Fibroblast of lung (primary cell): ENCODE measurements around the gene PPP1R11. TPM values are rescaled to one million over a fixed set of nuclear protein-coding genes. Genes with fewer than 3 reads are reported as not detected.

Experiments
- DNase-seq, 2 donors: peaks; one replicate each; pipeline versions ENCODE4 v3.0.0 to v3.0.0-alpha.2; 2010; ENCODE audit warnings: low read depth in 2 of 2
- H2AFZ ChIP-seq: 2 replicates; pipeline ENCODE4 v1.5.1; 2012; ENCODE audit warnings: low read length, control low read depth, inconsistent platforms
- H3K27ac ChIP-seq: 2 replicates; pipeline ENCODE4 v1.5.1; 2011; ENCODE audit warnings: low read length, control low read depth; ENCODE audit not compliant: insufficient read depth
- H3K27me3 ChIP-seq: 2 replicates; pipeline ENCODE4 v1.5.1; 2011; ENCODE audit warnings: mild to moderate bottlenecking, low read length; ENCODE audit not compliant: control insufficient read depth, insufficient read depth
- H3K36me3 ChIP-seq: 2 replicates; pipeline ENCODE4 v1.5.1; 2011; ENCODE audit warnings: low read length; ENCODE audit not compliant: control insufficient read depth, insufficient read depth
- H3K4me1 ChIP-seq: 2 replicates; pipeline ENCODE4 v1.5.1; 2011; ENCODE audit warnings: low read length; ENCODE audit not compliant: control insufficient read depth, insufficient read depth; ENCODE audit errors: extremely low read depth
- H3K4me2 ChIP-seq: 2 replicates; pipeline ENCODE4 v1.5.1; 2011; ENCODE audit warnings: low read length, control low read depth; ENCODE audit not compliant: insufficient read depth; ENCODE audit errors: extremely low read depth
- H3K4me3 ChIP-seq, 4 experiments: fragments of 200-600 bp in 1 of 4; sonication (generic) in 1 of 4; replicated peaks in 1 of 4; 2 replicates each; pipeline ENCODE4 v1.5.1; 2011 to 2016; ENCODE audit warnings: low read length in 4 of 4, low read depth in 3 of 4, mild to moderate bottlenecking in 3 of 4, control low read depth in 2 of 4, inconsistent platforms in 1 of 4, mixed read lengths in 1 of 4; ENCODE audit not compliant: insufficient read depth in 1 of 4; ENCODE audit errors: control extremely low read depth in 1 of 4
- H3K79me2 ChIP-seq: 2 replicates; pipeline ENCODE4 v1.5.1; 2012; ENCODE audit warnings: mild to moderate bottlenecking, low read length, inconsistent platforms; ENCODE audit not compliant: control insufficient read depth, insufficient read depth
- H3K9ac ChIP-seq: 2 replicates; pipeline ENCODE4 v1.5.1; 2011; ENCODE audit warnings: mild to moderate bottlenecking, low read length, control low read depth; ENCODE audit not compliant: insufficient read depth
- H3K9me3 ChIP-seq: 2 replicates; pipeline ENCODE4 v1.5.1; 2012; ENCODE audit warnings: low read depth, low read length; ENCODE audit not compliant: control insufficient read depth, insufficient read depth
- H4K20me1 ChIP-seq: 2 replicates; pipeline ENCODE4 v1.5.1; 2011; ENCODE audit warnings: low read length; ENCODE audit not compliant: control insufficient read depth, insufficient read depth; ENCODE audit errors: extremely low read depth
- EZH2 ChIP-seq: IDR thresholded peaks from 2 replicates; pipeline ENCODE4 v1.5.1; 2012; ENCODE audit warnings: low read length, control low read depth, mild to moderate bottlenecking; ENCODE audit errors: missing control alignments
- polyA plus RNA-seq, 2 donors: library from polyadenylated mRNA; depleted of rRNA in 1 of 2; stranded (reverse) in 1 of 2; unstranded in 1 of 2; fragments of >200 nt; gene quantifications; 2 replicates each; pipeline ENCODE4 v1.2.1, GENCODE V29; 2011 to 2012; ENCODE audit warnings: missing spikeins in 1 of 2
- total RNA-seq: library from RNA; depleted of rRNA; stranded (reverse); fragments of >200 nt; gene quantifications from 2 replicates; pipeline ENCODE4 v1.2.1, GENCODE V29; 2014
- TF ChIP-seq, protein P1 (sequence below), 2 donors: IDR thresholded peaks in 1 of 2; conservative IDR thresholded peaks in 1 of 2; 1 replicate in 1 of 2; 2 replicates in 1 of 2; pipeline ENCODE4 v1.5.1; 2011 to 2012; ENCODE audit warnings: low read length in 2 of 2, control low read depth in 1 of 2, inconsistent platforms in 1 of 2, low read depth in 1 of 2, mild to moderate bottlenecking in 1 of 2

The PPP1R11 gene
- total and polyA plus RNA-seq, 2 donors (not counting 1 experiment from before 2014, with no cell fraction given), result 16.8 to 53.6 TPM

DNA sequence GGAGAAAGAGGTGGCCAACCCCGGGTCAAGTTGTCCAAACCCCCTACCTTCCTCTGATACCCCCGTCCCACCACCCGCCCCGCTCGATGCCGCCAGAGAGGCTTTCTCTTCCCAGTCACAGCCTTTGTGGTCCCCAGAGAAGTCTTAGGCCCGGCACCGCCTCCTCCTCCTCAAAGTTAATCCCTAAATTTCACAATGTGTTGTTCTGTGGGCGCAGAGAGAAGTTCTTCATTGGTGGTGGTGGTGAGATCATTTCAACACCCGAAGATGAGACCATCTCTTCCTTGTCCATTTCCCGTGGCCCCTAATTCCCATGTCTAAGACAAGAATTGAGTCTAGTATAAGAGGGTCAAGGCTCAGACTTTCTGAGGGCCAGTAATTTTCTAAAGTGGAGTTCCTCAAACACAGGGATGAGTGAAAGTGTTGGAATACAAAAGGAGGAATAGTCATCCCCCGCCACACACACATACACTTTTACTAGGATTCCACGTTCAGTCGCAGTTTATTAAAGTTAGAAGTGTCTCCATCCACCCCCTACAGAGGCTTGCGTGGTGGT, 35.5 kb downstream of the PPP1R11 start:
- no peaks in the 10 kb centered on the region for H4K20me1 ChIP-seq
- peak in 1 of 2 donors; percentile 21 for DNase-seq
- no peak overlapping the region for H3K27ac ChIP-seq
- TF ChIP-seq, protein P1, sequence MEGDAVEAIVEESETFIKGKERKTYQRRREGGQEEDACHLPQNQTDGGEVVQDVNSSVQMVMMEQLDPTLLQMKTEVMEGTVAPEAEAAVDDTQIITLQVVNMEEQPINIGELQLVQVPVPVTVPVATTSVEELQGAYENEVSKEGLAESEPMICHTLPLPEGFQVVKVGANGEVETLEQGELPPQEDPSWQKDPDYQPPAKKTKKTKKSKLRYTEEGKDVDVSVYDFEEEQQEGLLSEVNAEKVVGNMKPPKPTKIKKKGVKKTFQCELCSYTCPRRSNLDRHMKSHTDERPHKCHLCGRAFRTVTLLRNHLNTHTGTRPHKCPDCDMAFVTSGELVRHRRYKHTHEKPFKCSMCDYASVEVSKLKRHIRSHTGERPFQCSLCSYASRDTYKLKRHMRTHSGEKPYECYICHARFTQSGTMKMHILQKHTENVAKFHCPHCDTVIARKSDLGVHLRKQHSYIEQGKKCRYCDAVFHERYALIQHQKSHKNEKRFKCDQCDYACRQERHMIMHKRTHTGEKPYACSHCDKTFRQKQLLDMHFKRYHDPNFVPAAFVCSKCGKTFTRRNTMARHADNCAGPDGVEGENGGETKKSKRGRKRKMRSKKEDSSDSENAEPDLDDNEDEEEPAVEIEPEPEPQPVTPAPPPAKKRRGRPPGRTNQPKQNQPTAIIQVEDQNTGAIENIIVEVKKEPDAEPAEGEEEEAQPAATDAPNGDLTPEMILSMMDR (conservative IDR thresholded peaks at IDR 0.05 in 1 of 2, IDR thresholded peaks at IDR 0.05 in 1 of 2; ENCODE audit: low read depth in 1 of 2, low read length in 2 of 2), result no peak
- TF ChIP-seq EZH2, result no peak
- H3K27me3 ChIP-seq, result peaks cover 30% of the 10 kb centered on the region
- no peaks in the 10 kb centered on the region for H3K36me3 ChIP-seq
- peaks cover 3% of the 10 kb centered on the region for H3K4me1 ChIP-seq
- H3K4me3 ChIP-seq, result peak overlapping the region in 2 of 4 experiments; percentile 26 to 42
- peak overlapping the region; percentile 85 for H2AFZ ChIP-seq
- no peaks in the 10 kb centered on the region for H3K9me3 ChIP-seq
- no peak overlapping the region for H3K9ac ChIP-seq
- no peaks in the 10 kb centered on the region for H3K79me2 ChIP-seq
- peak overlapping the region; percentile 21 for H3K4me2 ChIP-seq

DNA sequence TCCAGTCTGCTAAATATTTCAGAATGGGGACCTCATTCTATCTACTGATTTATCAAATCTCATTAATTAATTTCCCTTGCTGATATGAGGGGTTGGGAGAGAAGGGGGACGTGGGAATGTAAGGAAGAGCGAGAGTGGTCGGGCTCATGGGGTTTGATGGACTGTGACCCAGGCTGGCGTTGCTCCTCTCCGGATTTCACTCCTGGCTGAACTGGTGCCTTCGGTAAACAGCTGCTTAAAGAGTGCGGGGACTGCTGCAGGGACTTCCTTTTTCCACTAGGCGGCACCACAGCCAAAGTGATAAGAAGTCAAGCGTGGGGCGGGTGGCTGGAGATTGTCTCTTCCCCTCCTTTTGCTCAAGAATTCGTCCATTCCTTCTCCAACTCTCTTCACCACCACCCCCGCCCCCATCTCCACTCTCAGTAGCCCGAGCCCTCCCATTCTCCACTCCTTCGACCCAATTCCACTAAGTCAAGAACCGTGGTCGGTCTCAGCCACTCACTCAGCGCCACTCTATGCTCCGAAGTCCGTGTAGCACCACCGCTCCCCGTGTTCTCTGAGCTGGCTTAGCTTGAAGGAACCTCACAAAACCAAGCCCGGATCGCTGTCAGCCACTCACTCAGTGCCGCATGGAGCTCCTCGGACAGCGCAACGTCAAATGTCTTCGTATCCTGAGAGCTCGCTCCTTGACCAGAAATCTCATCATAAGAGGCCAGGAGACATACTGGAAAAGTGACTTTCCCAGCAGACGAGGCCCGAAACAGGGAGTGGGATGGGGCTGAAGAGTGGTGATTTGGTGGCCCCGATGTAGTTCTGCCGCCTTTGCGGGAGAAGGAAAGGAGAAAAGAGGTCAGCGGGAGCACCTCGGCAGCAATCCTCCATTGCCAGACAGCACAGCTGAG, 36.2 kb downstream of the PPP1R11 start:
- H3K79me2 ChIP-seq, result no peaks in the 10 kb centered on the region
- peaks cover 25% of the 10 kb centered on the region for H3K27me3 ChIP-seq
- H3K4me1 ChIP-seq, result peaks cover 3% of the 10 kb centered on the region
- no peak overlapping the region for H3K9ac ChIP-seq
- peak overlapping the region; percentile 73 for H2AFZ ChIP-seq
- H3K27ac ChIP-seq, result no peak overlapping the region
- H3K4me2 ChIP-seq, result peak overlapping the region; percentile 91
- DNase-seq, result peak; percentile 71 to 84
- TF ChIP-seq, protein P1 (conservative IDR thresholded peaks at IDR 0.05 in 1 of 2, IDR thresholded peaks at IDR 0.05 in 1 of 2; ENCODE audit: low read depth in 1 of 2, low read length in 2 of 2), result peak; percentile 90 to 91
- peak; percentile 64 for TF ChIP-seq EZH2
- no peaks in the 10 kb centered on the region for H4K20me1 ChIP-seq
- no peaks in the 10 kb centered on the region for H3K9me3 ChIP-seq
- H3K4me3 ChIP-seq, result peak overlapping the region; percentile 28 to 50 (median 42)
- no peaks in the 10 kb centered on the region for H3K36me3 ChIP-seq

DNA sequence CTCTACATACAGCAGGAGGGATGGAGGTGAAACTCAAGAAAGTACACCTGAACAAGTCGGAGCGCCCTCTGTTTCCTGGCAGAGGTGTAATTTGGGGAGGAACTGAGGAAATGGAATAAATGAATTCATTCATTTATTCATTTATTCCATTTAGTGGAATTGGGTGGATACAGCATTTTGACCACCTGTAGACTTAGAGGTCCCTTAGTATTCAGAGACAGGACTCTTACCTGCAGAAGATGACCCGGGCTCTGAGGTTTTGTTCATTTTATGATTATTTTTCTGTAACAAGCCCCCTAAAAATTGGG, 36.8 kb downstream of the PPP1R11 start:
- TF ChIP-seq EZH2, result no peak
- TF ChIP-seq, protein P1 (conservative IDR thresholded peaks at IDR 0.05 in 1 of 2, IDR thresholded peaks at IDR 0.05 in 1 of 2; ENCODE audit: low read depth in 1 of 2, low read length in 2 of 2), result no peak
- Histone ChIP-seq H2AFZ (no peak overlapping the region), H3K27me3 (peaks cover 25% of the 10 kb centered on the region), H3K9ac (no peak overlapping the region), H3K27ac (no peak overlapping the region), H3K36me3 (no peaks in the 10 kb centered on the region), H3K4me1 (peaks cover 3% of the 10 kb centered on the region), H3K4me3 (peak overlapping the region in 1 of 4 experiments; percentile 49), H4K20me1 (no peaks in the 10 kb centered on the region), H3K4me2 (peak overlapping the region; percentile 91), H3K79me2 (no peaks in the 10 kb centered on the region), H3K9me3 (no peaks in the 10 kb centered on the region)
- DNase-seq, result no peak
